B cell (primary cell): Measurements from ENCODE around the gene C6orf89. TPM values are rescaled to one million over a fixed set of nuclear protein-coding genes. Genes with fewer than 3 reads are reported as not detected.

Experiments
- ATAC-seq: fragments of 200-7000 bp; cut with Tn5 transposase; one replicate; pipeline ENCODE4 v1.10.0; 2021; ENCODE audit warnings: low read depth, mild to moderate bottlenecking, moderate number of reproducible peaks, moderate library complexity
- CTCF ChIA-PET: fragments of 350-600 bp; sonication (Branson Sonifier 250); formaldehyde crosslinking; loops from one replicate; lab custom pipeline; 2021; ENCODE audit warnings: antibody characterized with exemption, inconsistent platforms; lab: Charles Lee
- POLR2A ChIA-PET: fragments of 350-600 bp; sonication (Branson Sonifier 250); formaldehyde crosslinking; loops from one replicate; lab custom pipeline; 2021; ENCODE audit warnings: antibody characterized with exemption; lab: Charles Lee
- DNase-seq: peaks from one replicate; pipeline ENCODE4 v3.0.0; 2013
- H2AFZ ChIP-seq: 2 replicates; pipeline ENCODE4 v1.6.1; 2012; ENCODE audit warnings: mild to moderate bottlenecking, low read depth, low read length; ENCODE audit not compliant: insufficient read depth, poor library complexity, severe bottlenecking
- H3K27ac ChIP-seq, 2 donors: 1 replicate in 1 of 2; 2 replicates in 1 of 2; pipeline ENCODE4 v1.5.1; 2012 to 2013; ENCODE audit warnings: low read length in 2 of 2, mild to moderate bottlenecking in 2 of 2, moderate library complexity in 1 of 2
- H3K27me3 ChIP-seq, 4 experiments: fragments of 200-600 bp in 1 of 4; sonication (generic) in 1 of 4; replicated peaks in 1 of 4; 1 replicate in 2 of 4; 2 replicates in 2 of 4; pipeline versions ENCODE4 v1.6.1 to v1.7.0; 2013 to 2016; ENCODE audit warnings: low read length in 3 of 4, mild to moderate bottlenecking in 2 of 4, mixed read lengths in 1 of 4, moderate library complexity in 1 of 4; ENCODE audit not compliant: insufficient read depth in 4 of 4, control insufficient read depth in 3 of 4; ENCODE audit errors: control extremely low read depth in 1 of 4
- H3K36me3 ChIP-seq, 2 experiments: replicated peaks in 1 of 2; 1 replicate in 1 of 2; 2 replicates in 1 of 2; pipeline versions ENCODE4 v1.6.1 to v1.7.1; 2013; ENCODE audit warnings: low read length in 1 of 2; ENCODE audit not compliant: insufficient read depth in 2 of 2, control insufficient read depth in 1 of 2; ENCODE audit errors: control extremely low read depth in 1 of 2, extremely low read depth in 1 of 2
- H3K4me1 ChIP-seq, 2 donors: fragments of 200-600 bp in 1 of 2; sonication (generic) in 1 of 2; 1 replicate in 1 of 2; 2 replicates in 1 of 2; pipeline versions ENCODE4 v1.5.1 to v1.6.1; 2013 to 2017; ENCODE audit warnings: low read length in 2 of 2; ENCODE audit not compliant: control insufficient read depth in 2 of 2, insufficient read depth in 2 of 2
- H3K4me2 ChIP-seq: replicated peaks from 2 replicates; pipeline ENCODE3; 2012; ENCODE audit warnings: mild to moderate bottlenecking, low read depth, low read length; ENCODE audit not compliant: poor library complexity, severe bottlenecking
- H3K4me3 ChIP-seq, 5 experiments: fragments of 200-600 bp in 1 of 5; sonication (generic) in 1 of 5; 1 replicate in 3 of 5; 2 replicates in 2 of 5; pipeline versions ENCODE4 v1.5.1 to v1.7.0; 2011 to 2016; ENCODE audit warnings: low read length in 4 of 5, mild to moderate bottlenecking in 4 of 5, low read depth in 2 of 5, control low read depth in 1 of 5, moderate library complexity in 1 of 5; ENCODE audit not compliant: insufficient read depth in 1 of 5; ENCODE audit errors: control extremely low read depth in 1 of 5, extremely low read depth in 1 of 5
- H3K79me2 ChIP-seq: fragments of 200-600 bp; sonication (generic); one replicate; pipeline ENCODE4 v1.6.0; 2016; ENCODE audit warnings: low read length; ENCODE audit not compliant: control insufficient read depth, insufficient read depth
- H3K9ac ChIP-seq: fragments of 200-600 bp; sonication (generic); 2 replicates; pipeline ENCODE4 v1.6.1; 2017; ENCODE audit warnings: mild to moderate bottlenecking, low read length, moderate library complexity
- H3K9me3 ChIP-seq, 3 donors: one replicate each; pipeline versions ENCODE4 v1.6.1 to v1.7.1; 2013; ENCODE audit warnings: low read length in 2 of 3; ENCODE audit not compliant: control insufficient read depth in 2 of 3, insufficient read depth in 1 of 3; ENCODE audit errors: control extremely low read depth in 1 of 3
- H4K20me1 ChIP-seq: 2 replicates; pipeline ENCODE4 v1.6.0; 2012; ENCODE audit warnings: mild to moderate bottlenecking, low read length; ENCODE audit not compliant: insufficient read depth, control insufficient read depth, poor library complexity, severe bottlenecking
- H3K27ac Mint-ChIP-seq: one replicate; pipeline ENCODE4 v1.8.0; 2021; ENCODE audit warnings: mixed read lengths
- H3K27me3 Mint-ChIP-seq: one replicate; pipeline ENCODE4 v1.8.0; 2021; ENCODE audit warnings: mixed read lengths
- H3K4me1 Mint-ChIP-seq: one replicate; pipeline ENCODE4 v1.8.0; 2021; ENCODE audit warnings: mixed read lengths
- H3K4me3 Mint-ChIP-seq: one replicate; pipeline ENCODE4 v1.8.0; 2021; ENCODE audit warnings: mixed read lengths
- H3K9me3 Mint-ChIP-seq: one replicate; pipeline ENCODE4 v1.8.0; 2022; ENCODE audit warnings: mixed read lengths; ENCODE audit not compliant: insufficient read depth
- EZH2 ChIP-seq: IDR thresholded peaks from 2 replicates; pipeline ENCODE4 v1.6.1; 2012; ENCODE audit warnings: borderline replicate concordance, low read depth, mild to moderate bottlenecking, moderate library complexity, low read length; ENCODE audit not compliant: insufficient read depth, poor library complexity, severe bottlenecking
- WGBS: methylation state at CpG from one replicate; pipeline ENCODE4 v1.1.5; 2013; ENCODE audit warnings: missing lambda C conversion rate; ENCODE audit not compliant: insufficient coverage; 5-methylcytosine and 5-hydroxymethylcytosine counted together
- intact Hi-C: fragments of 100-400 bp; cut with micrococcal nuclease; formaldehyde crosslinking; loops from one replicate; pipeline ENCODE4 v1.10.0; 2022
- polyA plus RNA-seq: library from polyadenylated mRNA; depleted of rRNA; stranded (reverse); fragments of >200 nt; gene quantifications from 2 replicates; pipeline ENCODE4 v1.2.3, GENCODE V29; 2012
- total RNA-seq, 2 donors: library from RNA; stranded (reverse); fragments of 120-200 nt in 1 of 2; gene quantifications; 1 replicate in 1 of 2; 2 replicates in 1 of 2; pipeline versions ENCODE4 v1.2.3 to v1.2.4, GENCODE V29; 2013 to 2022
- TF ChIP-seq, protein P1 (sequence below): fragments of 200-600 bp; IDR thresholded peaks from one replicate; pipeline ENCODE4 v1.8.0; 2022; ENCODE audit warnings: antibody characterized with exemption, mild to moderate bottlenecking

The C6orf89 gene
- total and polyA plus RNA-seq, 2 donors (not counting 1 experiment from before 2014, with no cell fraction given), result 13.0 to 35.3 TPM

- no peaks in the 10 kb centered on the region for H3K9me3 ChIP-seq
- no peak overlapping the region for H3K4me3 Mint-ChIP-seq
- no peak overlapping the region for H3K9ac ChIP-seq
- POLR2A ChIA-PET, result no interaction called here
- peaks cover 14% of the 10 kb centered on the region for H3K4me1 Mint-ChIP-seq
- H3K9me3 Mint-ChIP-seq, result no peaks in the 10 kb centered on the region
- no peaks in the 10 kb centered on the region for H4K20me1 ChIP-seq
- H3K27ac ChIP-seq, result no peak overlapping the region
- peaks cover 0 to 75% of the 10 kb centered on the region in 2 experiments for H3K36me3 ChIP-seq
- no peak overlapping the region for H3K4me2 ChIP-seq
- H3K27me3 Mint-ChIP-seq, result no peaks in the 10 kb centered on the region
- H2AFZ ChIP-seq, result no peak overlapping the region
- ATAC-seq (no peak), DNase-seq (no peak)
- intact Hi-C loops, result no loop called here
- WGBS, result 95% methylated on average over 9 of the region's 10 CpGs
- TF ChIP-seq, protein P1, sequence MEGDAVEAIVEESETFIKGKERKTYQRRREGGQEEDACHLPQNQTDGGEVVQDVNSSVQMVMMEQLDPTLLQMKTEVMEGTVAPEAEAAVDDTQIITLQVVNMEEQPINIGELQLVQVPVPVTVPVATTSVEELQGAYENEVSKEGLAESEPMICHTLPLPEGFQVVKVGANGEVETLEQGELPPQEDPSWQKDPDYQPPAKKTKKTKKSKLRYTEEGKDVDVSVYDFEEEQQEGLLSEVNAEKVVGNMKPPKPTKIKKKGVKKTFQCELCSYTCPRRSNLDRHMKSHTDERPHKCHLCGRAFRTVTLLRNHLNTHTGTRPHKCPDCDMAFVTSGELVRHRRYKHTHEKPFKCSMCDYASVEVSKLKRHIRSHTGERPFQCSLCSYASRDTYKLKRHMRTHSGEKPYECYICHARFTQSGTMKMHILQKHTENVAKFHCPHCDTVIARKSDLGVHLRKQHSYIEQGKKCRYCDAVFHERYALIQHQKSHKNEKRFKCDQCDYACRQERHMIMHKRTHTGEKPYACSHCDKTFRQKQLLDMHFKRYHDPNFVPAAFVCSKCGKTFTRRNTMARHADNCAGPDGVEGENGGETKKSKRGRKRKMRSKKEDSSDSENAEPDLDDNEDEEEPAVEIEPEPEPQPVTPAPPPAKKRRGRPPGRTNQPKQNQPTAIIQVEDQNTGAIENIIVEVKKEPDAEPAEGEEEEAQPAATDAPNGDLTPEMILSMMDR, result no peak
- TF ChIP-seq EZH2, result no peak
- CTCF ChIA-PET, result interaction anchor here (0.9 to 2.8 kb wide), 4 partner anchors 28 to 295 kb away, joined by 3 to 9 read pairs (median 3); partner anchors contain the start of gene C6orf89
- H3K4me1 ChIP-seq, result peaks cover 13 to 16% of the 10 kb centered on the region in 2 donors
- no peak overlapping the region for H3K27ac Mint-ChIP-seq
- H3K27me3 ChIP-seq, result no peaks in the 10 kb centered on the region
- no peaks in the 10 kb centered on the region for H3K79me2 ChIP-seq
- H3K4me3 ChIP-seq, result no peak overlapping the region
Measured at GRCh38 chr6:36914227-36914794, 28.6 kb downstream of the C6orf89 start.

DNA sequence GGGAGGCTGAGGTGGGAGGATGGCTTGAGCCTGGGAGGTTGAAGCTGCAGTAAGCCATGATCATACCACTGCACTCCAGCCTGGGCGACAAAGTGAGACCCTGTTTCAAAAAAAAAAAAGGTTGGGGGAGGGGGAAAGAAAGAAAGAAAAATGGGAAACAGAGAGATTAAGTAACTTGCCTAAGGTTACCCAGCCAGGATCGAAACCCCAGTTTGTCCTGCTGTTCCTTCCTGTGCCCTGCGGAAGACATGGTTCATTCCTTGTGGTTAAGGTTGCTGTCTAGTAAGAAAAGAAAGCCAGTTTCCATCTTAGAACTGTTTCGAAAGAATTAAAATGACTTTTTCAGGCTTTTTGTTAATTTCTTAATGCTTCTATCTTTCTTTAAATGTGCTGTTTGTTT, 29.8 kb downstream of the C6orf89 start:
- intact Hi-C loops, result no loop called here
- ChIA-PET CTCF (interaction anchor here (0.8 to 2.1 kb wide), 3 partner anchors 17 to 102 kb away, joined by 3 to 6 read pairs (median 3); no protein-coding TSS in a partner anchor), POLR2A (no interaction called here)
- Mint-ChIP-seq H3K4me3 (no peak overlapping the region), H3K9me3 (no peaks in the 10 kb centered on the region), H3K27me3 (no peaks in the 10 kb centered on the region), H3K4me1 (peaks cover 14% of the 10 kb centered on the region), H3K27ac (no peak overlapping the region)
- Histone ChIP-seq H3K27ac (no peak overlapping the region), H3K9me3 (no peaks in the 10 kb centered on the region), H3K79me2 (no peaks in the 10 kb centered on the region), H2AFZ (no peak overlapping the region), H3K27me3 (no peaks in the 10 kb centered on the region), H3K4me3 (no peak overlapping the region), H3K9ac (no peak overlapping the region), H3K4me1 (peaks cover 13 to 16% of the 10 kb centered on the region in 2 donors), H3K36me3 (peaks cover 0 to 78% of the 10 kb centered on the region in 2 experiments), H3K4me2 (no peak overlapping the region), H4K20me1 (no peaks in the 10 kb centered on the region)
- DNase-seq, result no peak
- TF ChIP-seq, protein P1, result no peak
- TF ChIP-seq EZH2, result no peak
- WGBS, result 92% methylated on average over 3 of the region's 4 CpGs
- no peak for ATAC-seq
